K562 (cell line): ENCODE data around the gene MED13L. TPM values are rescaled to one million over a fixed set of nuclear protein-coding genes. Genes with fewer than 3 reads are reported as not detected.

Experiments
- ASH1L ChIP-seq: fragments of 450-650 bp; IDR thresholded peaks from 2 replicates; pipeline ENCODE4 v1.6.1; 2018; ENCODE audit warnings: borderline replicate concordance, mild to moderate bottlenecking, low read depth; ENCODE audit not compliant: partially characterized antibody
- CCNT2 ChIP-seq: IDR thresholded peaks from 2 replicates; pipeline ENCODE4 v1.6.1; 2011; ENCODE audit warnings: borderline replicate concordance, low read depth, mild to moderate bottlenecking, moderate library complexity, mixed read lengths, low read length; ENCODE audit not compliant: insufficient read length; ENCODE audit errors: extremely low read depth
- HMG20B ChIP-seq: fragments of 250-450 bp; sonication (Bioruptor Pico); IDR thresholded peaks from 2 replicates; pipeline ENCODE4 v1.5.0; 2021; ENCODE audit warnings: mild to moderate bottlenecking
- NRF1 ChIP-seq, 2 experiments: fragments of 450-650 bp; IDR thresholded peaks in 1 of 2; conservative IDR thresholded peaks in 1 of 2; 2 replicates each; pipeline ENCODE4 v1.6.1; 2014; ENCODE audit warnings: mild to moderate bottlenecking in 2 of 2
- TEAD2 ChIP-seq: fragments of 450-650 bp; IDR thresholded peaks from 2 replicates; pipeline ENCODE4 v1.6.1; 2016; ENCODE audit warnings: missing genetic modification characterization, control low read depth, missing compliant biosample characterization
- ZFP30 ChIP-seq: fragments of 250-450 bp; sonication (Bioruptor Pico); IDR thresholded peaks from 2 replicates; pipeline ENCODE4 v1.8.0; 2022; ENCODE audit warnings: moderate library complexity, mild to moderate bottlenecking, inconsistent platforms, borderline replicate concordance
- polyA plus RNA-seq, 8 experiments: library from polyadenylated mRNA; depleted of rRNA in 4 of 8; stranded (reverse) in 5 of 8; unstranded in 3 of 8; fragments of >200 nt; fragmentation: Nextera tagmentation in 2 of 8; fragmentation: Illumina TruSeq in 1 of 8; extraction: Ambion mirVana in 2 of 8; extraction: Trizol in 1 of 8; gene quantifications; 2 replicates each; pipeline versions ENCODE4 v1.2.1 to v1.2.3, GENCODE V29; 2011 to 2014; ENCODE audit warnings: inconsistent platforms in 1 of 8, missing spikeins in 1 of 8
- total RNA-seq, 7 experiments: library from RNA; depleted of rRNA in 6 of 7; stranded (reverse); fragments of >200 nt in 6 of 7; fragmentation: Illumina TruSeq in 2 of 7; extraction: Trizol in 2 of 7; gene quantifications; 2 replicates each; pipeline versions ENCODE4 v1.2.1 to v1.2.3, GENCODE V29; 2011 to 2021; ENCODE audit warnings: low replicate concordance in 1 of 7
- TF ChIP-seq, protein P1 (sequence below): fragments of 450-650 bp; IDR thresholded peaks from 2 replicates; pipeline ENCODE4 v1.6.1; 2016; ENCODE audit warnings: antibody characterized with exemption
- TF ChIP-seq, protein P2 (sequence below), 3 experiments: fragments of 200-800 bp in 1 of 3; fragments of 250-450 bp in 1 of 3; fragments of 450-650 bp in 1 of 3; sonication (Bioruptor Pico) in 1 of 3; sonication (Bioruptor generic) in 1 of 3; formaldehyde crosslinking in 1 of 3; IDR thresholded peaks; 2 replicates each; pipeline versions ENCODE4 v1.6.1 to v1.8.0; 2016 to 2022; ENCODE audit warnings: mild to moderate bottlenecking in 2 of 3, missing genetic modification characterization in 2 of 3, missing compliant biosample characterization in 1 of 3, moderate library complexity in 1 of 3
- TF ChIP-seq, protein P3 (sequence below): conservative IDR thresholded peaks from 2 replicates; pipeline ENCODE4 v1.6.1; 2011; ENCODE audit warnings: low read depth, mild to moderate bottlenecking, low read length; ENCODE audit not compliant: control insufficient read depth

Gene MED13L
- total and polyA plus RNA-seq, 9 of the 15 experiments (the other 6 are each of a cell fraction or from before 2014, with no cell fraction given), result 13.4 to 90.3 (median 36.9) TPM

DNA sequence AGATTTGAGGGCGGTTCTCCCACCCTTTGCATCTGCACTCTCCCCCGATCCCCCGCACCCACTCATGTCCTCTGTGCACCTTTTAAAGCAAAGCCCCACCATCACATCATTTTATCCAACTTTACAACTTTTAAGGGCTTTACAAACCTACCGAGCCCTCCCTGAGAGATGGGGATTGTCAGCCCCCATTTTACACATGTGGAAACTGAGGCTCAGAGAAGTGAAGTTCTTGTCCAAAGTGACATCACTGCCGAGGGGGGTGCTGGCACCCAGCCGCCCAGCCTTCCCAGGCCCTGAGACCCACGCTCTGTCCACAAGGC lies 334.2 kb downstream of the MED13L start (continued):
- TF ChIP-seq CCNT2 (no peak), ASH1L (no peak), NRF1 (conservative IDR thresholded peaks at IDR 0.05 in 1 of 2, IDR thresholded peaks at IDR 0.05 in 1 of 2) (no peak), ZFP30 (CRISPR knock-in tag) (no peak), TEAD2 (tag) (no peak), HMG20B (CRISPR knock-in tag) (no peak)
- TF ChIP-seq, protein P1, sequence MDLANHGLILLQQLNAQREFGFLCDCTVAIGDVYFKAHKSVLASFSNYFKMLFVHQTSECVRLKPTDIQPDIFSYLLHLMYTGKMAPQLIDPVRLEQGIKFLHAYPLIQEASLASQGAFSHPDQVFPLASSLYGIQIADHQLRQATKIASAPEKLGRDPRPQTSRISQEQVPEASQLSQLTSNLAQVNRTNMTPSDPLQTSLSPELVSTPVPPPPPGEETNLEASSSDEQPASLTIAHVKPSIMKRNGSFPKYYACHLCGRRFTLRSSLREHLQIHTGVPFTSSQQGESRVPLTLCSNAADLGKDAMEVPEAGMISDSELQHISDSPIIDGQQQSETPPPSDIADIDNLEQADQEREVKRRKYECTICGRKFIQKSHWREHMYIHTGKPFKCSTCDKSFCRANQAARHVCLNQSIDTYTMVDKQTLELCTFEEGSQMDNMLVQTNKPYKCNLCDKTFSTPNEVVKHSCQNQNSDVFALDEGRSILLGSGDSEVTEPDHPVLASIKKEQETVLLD, result no peak
- TF ChIP-seq, protein P2, sequence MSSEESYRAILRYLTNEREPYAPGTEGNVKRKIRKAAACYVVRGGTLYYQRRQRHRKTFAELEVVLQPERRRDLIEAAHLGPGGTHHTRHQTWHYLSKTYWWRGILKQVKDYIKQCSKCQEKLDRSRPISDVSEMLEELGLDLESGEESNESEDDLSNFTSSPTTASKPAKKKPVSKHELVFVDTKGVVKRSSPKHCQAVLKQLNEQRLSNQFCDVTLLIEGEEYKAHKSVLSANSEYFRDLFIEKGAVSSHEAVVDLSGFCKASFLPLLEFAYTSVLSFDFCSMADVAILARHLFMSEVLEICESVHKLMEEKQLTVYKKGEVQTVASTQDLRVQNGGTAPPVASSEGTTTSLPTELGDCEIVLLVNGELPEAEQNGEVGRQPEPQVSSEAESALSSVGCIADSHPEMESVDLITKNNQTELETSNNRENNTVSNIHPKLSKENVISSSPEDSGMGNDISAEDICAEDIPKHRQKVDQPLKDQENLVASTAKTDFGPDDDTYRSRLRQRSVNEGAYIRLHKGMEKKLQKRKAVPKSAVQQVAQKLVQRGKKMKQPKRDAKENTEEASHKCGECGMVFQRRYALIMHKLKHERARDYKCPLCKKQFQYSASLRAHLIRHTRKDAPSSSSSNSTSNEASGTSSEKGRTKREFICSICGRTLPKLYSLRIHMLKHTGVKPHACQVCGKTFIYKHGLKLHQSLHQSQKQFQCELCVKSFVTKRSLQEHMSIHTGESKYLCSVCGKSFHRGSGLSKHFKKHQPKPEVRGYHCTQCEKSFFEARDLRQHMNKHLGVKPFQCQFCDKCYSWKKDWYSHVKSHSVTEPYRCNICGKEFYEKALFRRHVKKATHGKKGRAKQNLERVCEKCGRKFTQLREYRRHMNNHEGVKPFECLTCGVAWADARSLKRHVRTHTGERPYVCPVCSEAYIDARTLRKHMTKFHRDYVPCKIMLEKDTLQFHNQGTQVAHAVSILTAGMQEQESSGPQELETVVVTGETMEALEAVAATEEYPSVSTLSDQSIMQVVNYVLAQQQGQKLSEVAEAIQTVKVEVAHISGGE (CRISPR knock-in tag; IDR thresholded peaks at IDR 0.05), result no peak
- TF ChIP-seq, protein P3, sequence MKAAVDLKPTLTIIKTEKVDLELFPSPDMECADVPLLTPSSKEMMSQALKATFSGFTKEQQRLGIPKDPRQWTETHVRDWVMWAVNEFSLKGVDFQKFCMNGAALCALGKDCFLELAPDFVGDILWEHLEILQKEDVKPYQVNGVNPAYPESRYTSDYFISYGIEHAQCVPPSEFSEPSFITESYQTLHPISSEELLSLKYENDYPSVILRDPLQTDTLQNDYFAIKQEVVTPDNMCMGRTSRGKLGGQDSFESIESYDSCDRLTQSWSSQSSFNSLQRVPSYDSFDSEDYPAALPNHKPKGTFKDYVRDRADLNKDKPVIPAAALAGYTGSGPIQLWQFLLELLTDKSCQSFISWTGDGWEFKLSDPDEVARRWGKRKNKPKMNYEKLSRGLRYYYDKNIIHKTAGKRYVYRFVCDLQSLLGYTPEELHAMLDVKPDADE, result no peak
